Stimulated activated CD8-positive, alpha-beta memory T cell treated with anti-CD3 and anti-CD28 coated beads, Interleukin-7, amount 100 ng/mL, for 4 hours (primary cell): ENCODE data around the gene KAZN.
"Not testable (repeated sequence)": the region's sequence is repeated elsewhere in the genome, so short reads cannot be mapped to it uniquely, and the experiment has no call there.

Experiments
- DNase-seq, 2 donors: peaks; one replicate each; pipeline ENCODE4 v3.0.0-alpha.2; 2020; ENCODE audit warnings: low read depth in 2 of 2

KAZN gene

GRCh38 chr1:15034656-15035055 is 436.2 kb downstream of the KAZN start:
- no peak for DNase-seq

GRCh38 chr1:15035236-15035635 is 436.8 kb downstream of the KAZN start:
- DNase-seq, result no peak

GRCh38 chr1:15036101-15036500 is 437.6 kb downstream of the KAZN start:
- DNase-seq, result no peak

GRCh38 chr1:15038232-15039016 is 439.9 kb downstream of the KAZN start:
- DNase-seq, result no peak

GRCh38 chr1:15039017-15039648 is 440.6 kb downstream of the KAZN start:
- DNase-seq, result no peak

GRCh38 chr1:15039901-15040300 is 441.4 kb downstream of the KAZN start:
- DNase-seq, result no peak

GRCh38 chr1:15040685-15041084 is 442.2 kb downstream of the KAZN start:
- not testable (repeated sequence) for DNase-seq

- no peak for DNase-seq
Observed at GRCh38 chr1:15042866-15043265, 444.4 kb downstream of the KAZN start.

- no peak for DNase-seq
Observed at GRCh38 chr1:15043934-15044333, 445.4 kb downstream of the KAZN start.

- no peak for DNase-seq
Observed at GRCh38 chr1:15045123-15045522, 446.6 kb downstream of the KAZN start.

- DNase-seq, result peak; percentile 15 to 20
Observed at GRCh38 chr1:15046487-15047165, 448.1 kb downstream of the KAZN start.

- DNase-seq, result no peak
Observed at GRCh38 chr1:15047237-15047636, 448.8 kb downstream of the KAZN start.

- DNase-seq, result no peak
Observed at GRCh38 chr1:15048437-15048980, 450.0 kb downstream of the KAZN start.

GRCh38 chr1:15049067-15049466 is 450.6 kb downstream of the KAZN start:
- no peak for DNase-seq

GRCh38 chr1:15051882-15052528 is 453.5 kb downstream of the KAZN start:
- no peak for DNase-seq

- no peak for DNase-seq
Observed at GRCh38 chr1:15053153-15053552, 454.7 kb downstream of the KAZN start.

GRCh38 chr1:15055736-15056415 is 457.4 kb downstream of the KAZN start:
- DNase-seq, result no peak

GRCh38 chr1:15056515-15057285 is 458.2 kb downstream of the KAZN start:
- DNase-seq, result no peak

GRCh38 chr1:15057834-15058233 is 459.3 kb downstream of the KAZN start:
- no peak for DNase-seq

- DNase-seq, result no peak
Observed at GRCh38 chr1:15058261-15058660, 459.8 kb downstream of the KAZN start.

GRCh38 chr1:15060104-15060503 is 461.6 kb downstream of the KAZN start:
- DNase-seq, result no peak
